ENCODE measurements around the gene GAD2.
A peak's percentile ranks its signal among the peaks of the same experiment; 100 is the strongest.
"Not testable (repeated sequence)": the region's sequence is repeated elsewhere in the genome, so short reads cannot be mapped to it uniquely, and the experiment has no call there.

Gene GAD2

GRCh38 chr10:26341701-26342100 lies 125.1 kb downstream of the GAD2 start:
- Histone ChIP-seq H3K27ac (ENCODE audit: extremely low read depth, low read depth, low read length) (no peak overlapping the region), H3K4me1 (ENCODE audit: control insufficient read depth, insufficient read depth, low read length) (no peaks in the 10 kb centered on the region), H3K4me3 (ENCODE audit: low read depth, low read length) (no peak overlapping the region), H3K9me3 (ENCODE audit: control insufficient read depth, insufficient read depth, low read depth, low read length) (no peaks in the 10 kb centered on the region), H3K36me3 (ENCODE audit: control insufficient read depth in 2 of 2, insufficient read depth in 1 of 2, low read length in 2 of 2) (no peaks in the 10 kb centered on the region)
- POLR2A ChIA-PET = no interaction called here
- CTCF ChIA-PET = no interaction called here
- peak; percentile 98 for TF ChIP-seq PRDM1 (tag by site-specific recombination; IDR thresholded peaks at IDR 0.05)
- no peak for TF ChIP-seq OVOL3 (tag by site-specific recombination; IDR thresholded peaks at IDR 0.05)
- TF ChIP-seq ZNF366 (tag by site-specific recombination; conservative IDR thresholded peaks at IDR 0.05) = peak; percentile 89

DNA sequence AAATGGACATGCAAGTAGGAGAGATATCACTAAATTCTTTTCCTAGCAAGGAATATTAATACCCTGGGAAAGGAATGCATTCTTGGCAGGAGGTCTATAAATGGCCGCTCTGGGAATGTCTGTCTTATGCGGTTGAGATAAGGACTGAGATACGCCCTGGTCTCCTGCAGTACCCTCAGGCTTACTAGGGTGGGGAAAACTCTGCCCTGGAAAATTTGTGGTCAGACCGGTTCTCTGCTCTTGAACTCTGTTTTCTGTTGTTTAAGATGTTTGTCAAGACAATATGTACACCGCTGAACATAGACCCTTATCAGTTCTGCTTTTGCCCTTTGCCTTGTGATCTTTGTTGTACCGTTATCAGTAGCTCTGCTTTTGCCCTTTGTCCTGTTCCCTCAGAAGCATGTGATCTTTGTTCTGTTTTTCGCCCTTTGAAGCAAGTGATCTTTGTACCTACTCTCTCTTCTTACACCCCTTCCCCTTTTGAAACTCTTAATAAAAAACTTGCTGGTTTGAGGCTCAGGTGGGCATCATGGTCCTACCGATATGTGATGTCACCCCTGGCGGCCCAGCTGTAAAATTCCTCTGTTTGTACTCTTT lies 132.3 kb downstream of the GAD2 start:
- CTCF ChIA-PET = interaction anchor here (0.6 to 0.9 kb wide), 3 partner anchors 13 to 473 kb away, joined by 3 to 4 read pairs (median 3); no protein-coding TSS in a partner anchor
- H3K9me3 ChIP-seq (ENCODE audit: control insufficient read depth, insufficient read depth, low read depth, low read length); H3K27ac ChIP-seq (ENCODE audit: extremely low read depth, low read depth, low read length); H3K4me1 ChIP-seq (ENCODE audit: control insufficient read depth, insufficient read depth, low read length); H3K36me3 ChIP-seq (ENCODE audit: control insufficient read depth in 2 of 2, insufficient read depth in 1 of 2, low read length in 2 of 2); POLR2A ChIA-PET; H3K4me3 ChIP-seq (ENCODE audit: low read depth, low read length): not testable (repeated sequence)

Measured in HEK293 (cell line).